ENCODE data around the gene SPATS2L. TPM values are rescaled to one million over a fixed set of nuclear protein-coding genes. Genes with fewer than 3 reads are reported as not detected.

The SPATS2L gene
- total and polyA plus RNA-seq, 2 of the 13 experiments (the other 11 are each of a cell fraction or from before 2014, with no cell fraction given): 154 to 212 TPM

DNA sequence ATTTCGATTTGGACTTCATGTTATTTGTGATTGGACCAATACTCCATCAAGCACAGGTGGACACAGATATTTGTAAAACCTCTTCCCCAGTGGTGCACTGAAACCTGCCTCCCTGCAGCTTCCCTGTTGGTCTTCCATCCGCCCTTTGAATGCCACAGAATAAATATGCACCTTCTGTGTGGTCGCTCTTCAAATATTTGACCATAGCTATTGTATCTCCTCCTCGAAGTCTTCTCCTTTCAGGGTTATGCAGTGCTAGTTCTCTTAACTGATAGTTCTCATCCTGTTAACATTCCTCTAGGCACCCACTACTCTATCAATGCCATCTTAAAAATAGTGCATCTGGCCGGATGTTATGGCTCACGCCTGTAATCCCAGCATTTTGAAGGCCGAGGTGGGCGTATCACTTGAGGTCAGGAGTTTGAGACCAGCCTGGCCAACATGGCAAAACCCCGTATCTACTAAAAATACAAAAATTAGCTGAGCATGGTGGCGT, 12.5 kb downstream of the SPATS2L start (continued):
- TF ChIP-seq, protein P1, sequence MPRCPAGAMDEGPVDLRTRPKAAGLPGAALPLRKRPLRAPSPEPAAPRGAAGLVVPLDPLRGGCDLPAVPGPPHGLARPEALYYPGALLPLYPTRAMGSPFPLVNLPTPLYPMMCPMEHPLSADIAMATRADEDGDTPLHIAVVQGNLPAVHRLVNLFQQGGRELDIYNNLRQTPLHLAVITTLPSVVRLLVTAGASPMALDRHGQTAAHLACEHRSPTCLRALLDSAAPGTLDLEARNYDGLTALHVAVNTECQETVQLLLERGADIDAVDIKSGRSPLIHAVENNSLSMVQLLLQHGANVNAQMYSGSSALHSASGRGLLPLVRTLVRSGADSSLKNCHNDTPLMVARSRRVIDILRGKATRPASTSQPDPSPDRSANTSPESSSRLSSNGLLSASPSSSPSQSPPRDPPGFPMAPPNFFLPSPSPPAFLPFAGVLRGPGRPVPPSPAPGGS (CRISPR knock-in tag; IDR thresholded peaks at IDR 0.05): peak; percentile 81
- TF ChIP-seq ZNF589 (CRISPR knock-in tag; conservative IDR thresholded peaks at IDR 0.05): no peak
- no peak for TF ChIP-seq ZNF260 (CRISPR knock-in tag; IDR thresholded peaks at IDR 0.05; ENCODE audit: borderline replicate concordance, low read depth)
- TF ChIP-seq ZNF740 (CRISPR knock-in tag; IDR thresholded peaks at IDR 0.05): no peak
- TF ChIP-seq ZBTB21 (CRISPR knock-in tag; IDR thresholded peaks at IDR 0.05): no peak
- TF ChIP-seq ZSCAN22 (CRISPR knock-in tag; IDR thresholded peaks at IDR 0.05): peak; percentile 67; the same call in 1 of the 2 replicates
- no peak for TF ChIP-seq YEATS4 (CRISPR knock-in tag; IDR thresholded peaks at IDR 0.05; ENCODE audit: borderline replicate concordance)
- peak; percentile 82; the same call in 1 of the 2 replicates for TF ChIP-seq ZNF746 (CRISPR knock-in tag; IDR thresholded peaks at IDR 0.05)
- peak; percentile 89 for TF ChIP-seq ZEB1 (IDR thresholded peaks at IDR 0.05; ENCODE audit: insufficient replicate concordance, low read depth)
- no peak for TF ChIP-seq ATF7 (IDR thresholded peaks at IDR 0.05)
- TF ChIP-seq ATF7 (CRISPR knock-in tag; IDR thresholded peaks at IDR 0.05): peak; percentile 88; the same call in 1 of the 2 replicates
- peak; percentile 52; the same call in 1 of the 2 replicates for TF ChIP-seq TFAP4 (IDR thresholded peaks at IDR 0.05; ENCODE audit: borderline replicate concordance, low read depth)
- 0 out of 2 replicates have a peak, but pooled peaks have one; percentile 64 for TF ChIP-seq LRRFIP1 (CRISPR knock-in tag; conservative IDR thresholded peaks at IDR 0.05)
- TF ChIP-seq ARID5B (CRISPR knock-in tag; IDR thresholded peaks at IDR 0.05): peak; percentile 99
- TF ChIP-seq ARID2 (CRISPR knock-in tag; IDR thresholded peaks at IDR 0.05; ENCODE audit: borderline replicate concordance): no peak; the same call in 1 of the 2 replicates
- peak; percentile 85 for TF ChIP-seq HNF4A (CRISPR knock-in tag; IDR thresholded peaks at IDR 0.05)
- no peak for TF ChIP-seq ZNF83 (CRISPR knock-in tag; IDR thresholded peaks at IDR 0.05; ENCODE audit: borderline replicate concordance)
- TF ChIP-seq, protein P2, sequence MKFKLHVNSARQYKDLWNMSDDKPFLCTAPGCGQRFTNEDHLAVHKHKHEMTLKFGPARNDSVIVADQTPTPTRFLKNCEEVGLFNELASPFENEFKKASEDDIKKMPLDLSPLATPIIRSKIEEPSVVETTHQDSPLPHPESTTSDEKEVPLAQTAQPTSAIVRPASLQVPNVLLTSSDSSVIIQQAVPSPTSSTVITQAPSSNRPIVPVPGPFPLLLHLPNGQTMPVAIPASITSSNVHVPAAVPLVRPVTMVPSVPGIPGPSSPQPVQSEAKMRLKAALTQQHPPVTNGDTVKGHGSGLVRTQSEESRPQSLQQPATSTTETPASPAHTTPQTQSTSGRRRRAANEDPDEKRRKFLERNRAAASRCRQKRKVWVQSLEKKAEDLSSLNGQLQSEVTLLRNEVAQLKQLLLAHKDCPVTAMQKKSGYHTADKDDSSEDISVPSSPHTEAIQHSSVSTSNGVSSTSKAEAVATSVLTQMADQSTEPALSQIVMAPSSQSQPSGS (CRISPR knock-in tag; IDR thresholded peaks at IDR 0.05): peak; percentile 91
- peak; percentile 52; the same call in 1 of the 2 replicates for TF ChIP-seq KDM5B (CRISPR knock-in tag; IDR thresholded peaks at IDR 0.05; ENCODE audit: borderline replicate concordance)
- TF ChIP-seq SP4 (CRISPR knock-in tag; IDR thresholded peaks at IDR 0.05): peak; percentile 61; the same call in 1 of the 2 replicates
